Fibroblast of peridontal ligament (primary cell): ENCODE measurements around the gene GSN.
A peak's percentile ranks its signal among the peaks of the same experiment; 100 is the strongest.

Source experiments
- DNase-seq: peaks from one replicate; pipeline ENCODE4 v3.0.0-alpha.2; 2010; ENCODE audit errors: extremely low read depth

GSN gene

DNA sequence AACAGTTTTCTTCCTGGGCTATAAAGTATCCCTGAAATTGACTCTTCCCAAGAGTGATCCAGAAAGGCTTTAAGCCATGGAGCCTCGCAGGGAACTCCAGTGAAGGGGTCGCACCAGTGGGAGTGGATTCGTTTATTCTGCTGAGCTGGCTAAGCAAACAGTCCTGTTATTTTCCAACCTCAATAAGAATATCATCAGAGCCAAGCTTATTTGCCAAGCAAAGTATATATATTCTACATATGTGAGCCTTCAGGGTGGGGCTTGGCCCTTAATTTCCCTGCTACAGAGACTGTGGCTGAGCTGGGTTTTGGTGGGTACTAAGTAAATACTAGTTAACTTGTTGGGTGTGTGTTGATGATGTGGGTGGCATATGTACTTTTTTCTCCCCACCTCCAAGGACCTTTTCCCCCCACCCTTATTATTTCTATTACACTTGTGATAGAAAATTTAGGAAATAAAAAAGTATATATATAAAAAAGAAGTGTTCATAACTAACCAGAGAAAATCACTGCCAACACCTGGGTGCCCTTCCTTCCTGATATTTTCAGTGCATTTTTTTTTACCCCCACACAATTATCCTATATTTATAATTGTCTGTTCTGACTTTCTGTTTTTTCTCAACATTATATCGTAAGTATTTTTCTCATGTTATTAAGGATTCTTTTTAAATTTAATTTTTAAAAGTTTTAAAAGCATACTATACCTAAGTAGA is 5.3 kb downstream of the GSN start:
- DNase-seq, result no peak

DNA sequence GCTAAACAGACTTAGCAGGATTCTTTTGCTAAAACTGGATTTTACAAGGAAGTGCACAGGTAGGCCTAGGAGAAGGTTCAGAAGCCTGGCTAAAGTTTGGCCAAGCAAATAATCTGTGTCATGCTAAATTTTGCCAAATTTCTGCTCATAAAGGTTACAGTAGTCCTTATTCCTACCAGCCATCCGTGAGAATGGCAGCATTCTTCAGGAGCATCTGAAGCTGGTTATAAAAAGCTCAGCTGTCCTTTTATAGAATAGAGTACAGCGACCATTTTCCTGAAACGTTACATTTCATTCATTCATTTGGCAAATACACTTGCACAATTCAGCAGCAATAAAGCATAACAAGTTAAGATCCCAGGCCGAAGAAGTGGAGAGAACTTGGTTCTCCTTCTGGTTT is 6.9 kb downstream of the GSN start:
- no peak for DNase-seq

DNA sequence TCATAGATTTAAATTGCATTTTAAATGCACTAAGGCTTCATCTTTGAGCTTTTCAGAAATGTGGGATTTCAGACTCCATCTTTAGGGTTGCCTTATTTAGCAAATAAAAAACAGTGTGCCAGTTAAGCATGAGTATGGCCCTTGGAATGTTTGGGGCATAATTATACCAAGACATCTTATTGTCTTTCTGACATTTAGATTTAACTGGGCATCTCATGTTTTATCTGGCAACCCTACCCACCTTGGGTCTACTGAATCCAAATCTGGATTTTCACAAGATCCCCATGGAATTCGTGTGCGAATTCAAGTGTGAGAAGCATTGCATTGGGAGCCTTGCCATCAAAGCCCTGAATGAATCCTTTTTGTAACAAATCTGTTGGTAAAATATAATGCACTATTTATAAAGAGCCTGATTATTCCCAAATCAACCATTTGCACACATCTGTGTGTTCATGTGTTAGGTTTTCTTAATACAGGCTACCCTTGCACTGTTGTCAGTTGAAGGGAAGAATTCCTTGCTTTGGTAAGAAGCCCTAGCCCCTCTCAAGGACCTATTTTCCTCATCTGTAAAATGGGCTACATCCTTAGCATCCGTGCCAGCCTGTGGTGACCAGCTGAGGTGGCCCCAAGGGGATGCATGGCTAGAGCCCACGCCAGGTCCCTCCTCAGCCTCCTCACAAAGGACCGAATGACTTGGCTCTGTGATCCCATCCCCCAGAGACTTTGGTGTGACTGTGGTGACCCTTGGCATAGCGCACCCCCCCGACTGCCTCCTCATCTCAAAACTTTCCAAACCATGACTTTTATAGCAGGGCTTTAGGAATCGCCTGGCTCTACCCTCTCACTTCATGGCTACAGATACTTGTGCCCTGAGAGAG is 8.1 kb downstream of the GSN start:
- DNase-seq, result peak; percentile 38

DNA sequence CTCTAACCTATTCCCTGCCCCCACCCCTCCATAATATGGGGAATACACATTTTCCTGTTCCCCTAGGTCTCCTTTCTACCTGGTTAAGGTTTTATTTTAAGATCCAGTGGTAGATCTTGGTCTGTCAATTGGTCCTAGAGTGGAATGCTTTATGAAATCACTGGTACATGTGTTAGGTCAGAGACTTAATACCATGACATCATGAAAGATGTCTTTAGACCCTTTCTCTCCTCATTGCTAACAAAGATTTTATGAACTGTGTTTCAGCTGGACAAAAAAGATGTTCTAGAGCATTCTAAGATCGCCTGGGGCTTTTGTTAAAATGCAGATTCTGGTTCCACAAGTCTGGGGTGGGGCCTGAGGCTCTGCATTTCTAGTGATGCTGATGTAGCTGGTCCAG is 9.1 kb downstream of the GSN start:
- DNase-seq, result no peak

DNA sequence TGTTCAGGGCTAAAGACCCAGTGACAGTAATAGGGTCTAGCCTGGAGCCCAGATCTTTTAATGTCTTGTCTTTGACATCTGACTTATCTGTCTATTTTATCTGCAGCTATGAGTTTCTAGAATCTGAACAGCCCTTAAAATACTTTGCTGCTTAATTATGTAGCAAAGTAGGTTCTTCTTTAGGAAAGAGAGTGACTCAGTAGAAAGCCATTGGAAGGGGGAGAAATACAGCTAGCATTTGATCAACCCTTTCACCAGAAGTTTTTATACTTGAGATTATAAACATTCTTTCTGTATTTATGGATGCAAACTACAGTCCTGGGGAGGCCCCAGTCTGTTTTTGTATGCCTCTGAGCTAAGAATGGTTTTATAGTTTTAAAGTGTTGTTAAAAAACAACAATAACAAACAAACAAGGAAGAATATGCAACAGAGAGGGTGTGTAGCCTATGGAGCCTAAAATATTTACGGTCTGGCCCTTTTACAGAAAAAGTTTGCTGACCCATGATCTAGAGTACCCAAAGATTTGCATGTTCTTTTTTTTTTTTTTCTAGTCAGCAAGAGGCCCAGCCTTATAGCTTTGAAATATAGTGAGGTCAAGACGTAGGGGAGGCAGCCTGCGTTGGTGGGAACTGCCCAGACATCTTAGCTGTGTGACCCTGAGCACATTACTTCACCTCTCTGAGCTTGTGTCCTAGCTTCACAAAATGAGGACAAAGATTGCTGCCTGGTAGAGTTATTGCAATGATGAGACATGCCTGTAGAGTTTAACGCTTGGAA is 9.7 kb downstream of the GSN start:
- DNase-seq, result peak; percentile 74

DNA sequence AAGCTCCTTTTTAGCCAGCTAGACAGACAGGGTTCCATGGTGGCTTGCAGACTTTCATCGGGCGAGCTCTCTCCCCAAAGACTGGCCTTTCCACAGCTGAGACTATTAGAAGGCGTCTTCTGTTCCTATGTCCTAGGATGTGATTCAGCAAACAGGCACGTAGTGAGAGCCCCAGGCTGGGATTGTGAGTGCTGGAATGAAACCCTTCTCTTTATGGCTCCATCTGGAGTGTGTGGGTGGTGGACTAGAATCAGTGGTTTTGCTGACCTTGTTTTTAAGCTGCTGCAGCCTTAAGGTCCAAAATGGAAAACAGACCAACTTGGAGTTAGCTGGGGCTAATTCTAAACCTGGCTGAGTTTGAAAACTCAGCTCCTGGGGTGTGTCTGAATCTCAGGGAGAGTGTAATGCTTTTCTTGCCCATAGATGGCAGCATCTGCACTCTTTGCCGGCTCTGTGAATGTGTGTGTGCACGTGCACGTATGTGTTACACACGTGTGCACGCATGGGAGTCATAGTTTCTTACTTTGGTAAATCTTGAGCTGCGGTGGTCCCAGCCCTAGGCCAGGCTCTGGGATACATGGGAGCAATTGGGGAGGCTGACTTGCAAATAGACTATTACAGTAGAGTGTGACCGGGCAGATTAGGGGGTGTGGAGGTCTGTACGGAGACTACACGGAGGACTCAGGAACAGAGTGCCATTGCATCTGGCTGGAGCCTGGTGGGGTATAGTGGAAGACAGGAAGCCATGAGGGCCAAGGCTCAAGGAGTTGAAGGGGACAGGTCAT is 10.7 kb downstream of the GSN start:
- DNase-seq, result peak; percentile 100

DNA sequence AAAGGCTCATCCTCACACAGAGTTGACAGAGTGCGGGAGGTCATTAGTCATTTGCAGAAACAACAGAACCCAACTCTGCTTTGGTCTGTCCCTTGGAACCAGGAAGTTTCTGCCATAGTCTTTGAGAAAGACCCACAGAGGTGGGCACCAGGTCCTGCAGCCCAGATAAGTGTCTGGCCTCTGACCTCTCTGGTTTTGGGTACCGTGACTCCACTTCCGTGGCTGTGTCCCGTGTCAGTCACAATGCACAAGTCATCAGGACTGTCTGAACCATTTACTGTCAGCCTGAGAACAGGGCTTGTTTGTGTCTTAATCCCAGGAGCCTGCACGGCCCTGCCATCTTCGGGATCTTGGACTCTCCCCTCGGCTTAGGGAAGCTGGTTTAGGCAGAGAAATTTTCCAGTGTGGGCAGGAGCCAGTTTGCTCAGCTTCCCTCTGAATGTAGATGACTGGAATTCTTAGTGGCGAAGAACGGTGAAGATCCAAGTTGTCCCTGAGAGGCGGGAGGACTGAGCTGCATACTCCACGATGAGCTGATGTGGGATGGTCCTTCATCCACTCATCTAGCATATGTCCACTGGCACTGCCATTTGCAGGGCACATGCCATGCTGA is 11.9 kb downstream of the GSN start:
- no peak for DNase-seq

DNA sequence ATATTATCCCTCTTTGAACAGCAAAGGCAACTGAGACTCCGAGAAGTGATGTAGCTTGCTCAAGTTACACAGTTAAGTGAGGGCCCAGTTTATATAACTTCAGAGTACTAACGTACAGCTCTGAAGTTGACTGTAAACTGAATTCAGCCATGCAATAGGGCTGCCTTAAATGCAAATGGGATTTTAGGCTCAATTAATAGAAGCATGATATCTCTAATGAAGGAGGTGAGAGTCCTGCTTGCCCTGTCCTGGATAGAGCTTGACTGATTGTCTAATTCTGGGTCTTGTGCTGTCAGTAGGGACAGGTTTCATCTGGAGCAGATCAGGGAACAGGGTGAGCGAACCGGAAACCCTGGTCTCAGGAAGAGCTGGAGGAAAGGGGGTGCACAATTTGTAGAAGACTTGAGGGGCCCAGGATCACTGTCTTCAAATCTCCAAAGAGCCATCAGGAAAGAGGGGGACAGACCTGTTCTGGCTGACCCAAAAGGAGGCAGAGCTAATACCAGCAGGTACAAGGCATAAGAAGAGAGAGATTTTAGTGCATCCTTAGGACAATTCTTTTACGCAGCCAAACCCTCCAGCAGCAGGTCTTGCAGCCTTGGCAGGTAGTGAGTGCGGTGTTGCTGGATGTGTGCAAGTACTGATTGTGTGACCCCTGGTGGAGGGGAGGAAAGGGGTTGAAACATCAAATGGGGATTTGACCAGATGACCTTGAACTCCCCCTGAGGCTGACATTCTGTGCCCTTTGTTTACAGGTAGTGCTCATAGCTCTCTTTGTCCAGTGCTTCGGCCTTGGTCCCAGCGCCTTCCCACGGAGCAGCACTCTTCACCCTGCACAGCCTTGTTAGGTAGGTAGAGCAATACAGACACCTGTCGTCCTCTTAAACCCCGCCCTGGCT is 13.0 kb downstream of the GSN start:
- no peak for DNase-seq

DNA sequence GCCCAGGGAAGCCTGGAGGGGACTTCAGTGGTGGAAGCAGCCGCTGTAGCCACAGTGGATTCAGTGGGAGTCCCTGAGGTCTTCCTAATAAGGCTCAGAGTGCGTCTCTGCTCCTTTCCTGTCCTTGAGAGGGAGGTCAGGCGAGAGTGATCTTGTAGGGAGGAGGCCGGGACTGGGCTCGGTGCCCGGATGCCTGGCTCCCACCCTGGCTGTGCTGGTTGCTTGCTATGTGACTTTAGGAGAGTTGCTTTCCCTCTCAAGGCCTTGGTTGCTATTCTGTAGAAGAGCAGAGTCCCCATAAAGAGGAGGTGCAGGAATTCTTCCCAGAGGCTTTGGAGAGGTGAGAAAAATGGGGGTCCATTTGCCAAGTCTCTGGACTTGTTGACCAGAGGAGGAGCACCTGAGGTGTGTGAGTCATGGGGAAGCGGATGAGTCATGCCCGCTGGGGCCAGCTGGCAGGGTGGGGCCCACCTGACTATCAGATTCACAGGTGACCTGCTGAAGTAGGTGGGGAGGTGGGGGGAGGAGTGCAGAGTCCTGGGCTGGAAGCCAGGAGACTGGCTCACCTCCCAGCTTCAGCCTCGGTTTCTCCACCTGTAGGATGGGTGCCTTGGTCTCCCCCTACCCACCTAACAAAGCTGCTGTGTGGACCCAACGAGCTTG is 13.8 kb downstream of the GSN start:
- DNase-seq, result peak; percentile 49

DNA sequence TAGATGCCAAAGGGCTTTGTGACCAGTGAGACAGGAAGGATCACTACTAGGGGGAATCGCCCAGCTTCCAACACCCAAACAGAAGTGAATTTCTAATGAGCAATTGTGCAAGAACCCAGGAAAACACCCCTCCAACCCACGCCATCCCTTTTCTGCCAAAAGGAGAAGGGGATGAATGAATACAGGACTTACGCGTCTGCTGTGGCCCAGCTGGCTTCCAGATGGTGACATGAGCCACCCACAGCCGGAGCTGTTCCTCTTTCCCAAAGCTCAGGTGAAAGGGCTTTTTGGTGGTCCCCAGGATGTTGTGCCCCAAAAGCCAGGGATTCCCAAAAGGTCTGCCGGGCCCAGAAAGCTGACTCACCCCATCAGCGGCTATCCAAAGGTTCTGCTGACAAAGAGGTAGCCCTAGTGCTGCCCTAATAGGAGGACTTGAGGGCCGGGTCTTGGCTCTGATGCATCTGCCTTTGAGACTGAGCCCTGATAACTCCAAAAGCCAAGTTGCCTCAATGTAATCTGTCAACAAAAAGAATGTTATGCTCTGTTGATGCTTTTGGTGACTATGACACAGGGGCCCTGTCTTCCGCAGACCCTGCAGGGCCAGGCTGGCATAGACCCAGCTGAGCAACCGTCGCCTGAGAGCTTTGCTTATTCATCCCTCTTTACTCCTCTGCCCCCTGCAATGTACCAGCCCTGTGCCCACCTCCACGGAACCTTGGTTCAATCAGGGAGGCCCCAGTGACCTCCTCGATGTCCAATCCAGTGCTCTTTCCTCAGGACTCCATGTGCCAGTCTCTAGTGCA is 14.5 kb downstream of the GSN start:
- peak; percentile 58 for DNase-seq

DNA sequence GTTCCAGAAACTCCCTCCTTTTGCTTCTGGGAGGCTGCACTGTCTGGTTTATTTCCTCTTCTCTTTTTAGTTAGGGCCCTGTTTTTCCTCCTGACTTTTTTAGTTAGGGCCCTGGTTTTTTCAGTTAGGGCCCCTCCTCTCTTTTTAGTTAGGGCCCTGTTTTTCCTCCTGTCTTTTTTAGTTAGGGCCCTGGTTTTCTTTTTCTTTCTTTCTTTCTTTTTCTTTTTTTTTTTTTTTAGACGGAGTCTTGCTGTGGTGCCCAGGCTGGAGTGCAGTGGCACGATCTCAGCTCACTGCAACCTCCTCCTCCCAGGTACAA is 15.1 kb downstream of the GSN start:
- DNase-seq, result no peak

DNA sequence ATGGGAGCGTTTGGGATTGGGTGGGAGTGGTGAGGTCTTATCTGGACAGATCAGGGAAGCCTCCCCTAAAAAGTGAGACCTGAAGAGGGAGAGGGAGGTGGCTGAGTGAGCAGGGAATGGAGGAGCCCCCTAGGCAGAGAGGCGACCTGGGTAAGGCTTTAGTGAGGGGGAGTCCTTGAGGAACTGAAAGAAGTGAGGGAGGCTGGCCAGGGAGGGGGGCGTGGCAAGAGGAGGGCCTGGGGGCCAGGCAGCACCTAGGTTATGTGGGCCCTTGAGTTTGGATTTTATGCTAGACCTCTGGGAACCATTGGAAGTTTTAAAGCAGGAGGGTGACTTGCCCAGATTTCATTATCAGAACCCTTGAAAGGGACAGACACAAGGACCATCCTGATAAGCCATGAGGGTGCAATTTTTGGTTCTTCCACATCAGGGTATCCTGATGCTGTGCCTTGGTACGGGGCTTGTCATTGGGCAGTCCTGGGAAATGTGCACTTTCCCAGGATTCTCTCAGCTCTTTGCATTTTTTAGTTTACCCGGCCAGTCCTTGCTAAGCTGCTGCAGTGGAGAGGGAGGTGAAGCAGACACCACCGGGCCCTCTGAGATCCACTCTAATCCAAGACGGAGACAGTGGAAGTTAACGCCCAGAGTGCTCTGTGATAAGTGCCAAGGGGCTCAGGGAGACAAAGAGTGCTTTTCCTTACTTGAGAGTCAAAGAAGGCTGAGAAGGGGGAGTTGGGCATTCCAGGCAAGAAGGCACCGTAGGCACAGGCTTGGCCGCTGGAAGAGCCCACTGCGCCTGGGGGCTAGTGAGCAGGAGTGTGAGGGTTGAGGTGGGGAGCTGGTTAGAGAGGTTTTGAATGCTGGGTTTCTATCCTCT is 16.1 kb downstream of the GSN start:
- DNase-seq, result no peak

DNA sequence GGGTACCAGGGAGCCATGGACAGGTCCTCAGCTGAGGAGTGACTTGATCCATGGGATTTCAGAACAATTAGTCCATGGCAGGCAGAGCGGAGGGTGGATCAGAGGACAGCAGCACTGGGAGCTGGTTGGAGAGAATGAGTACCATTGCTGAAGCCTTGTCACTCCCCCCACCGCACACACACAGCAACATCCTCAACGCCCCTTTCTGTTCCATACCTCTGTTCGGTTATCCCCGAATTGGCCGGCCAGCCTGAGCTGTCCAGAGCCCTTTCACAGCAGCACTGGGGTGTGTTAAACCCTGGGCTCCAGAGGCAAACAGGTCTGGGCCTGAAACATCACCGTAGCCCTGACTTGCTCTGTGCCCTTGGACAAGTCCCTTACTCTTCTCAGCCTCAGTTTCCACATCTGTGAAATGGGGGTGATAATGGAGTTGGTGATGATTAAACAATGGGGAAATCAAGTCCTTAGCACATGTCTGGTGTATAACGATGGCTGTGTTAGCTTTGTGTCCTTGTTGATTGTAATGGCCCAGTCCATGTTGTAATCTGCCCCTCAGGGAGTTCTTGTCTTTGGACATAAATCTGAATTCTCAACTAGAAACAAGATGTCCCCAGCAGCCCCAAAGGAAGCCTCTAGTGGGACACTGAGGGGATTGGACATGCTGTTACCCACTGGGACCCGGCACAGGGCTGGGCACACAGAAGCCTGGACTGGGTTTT is 16.9 kb downstream of the GSN start:
- DNase-seq, result no peak

DNA sequence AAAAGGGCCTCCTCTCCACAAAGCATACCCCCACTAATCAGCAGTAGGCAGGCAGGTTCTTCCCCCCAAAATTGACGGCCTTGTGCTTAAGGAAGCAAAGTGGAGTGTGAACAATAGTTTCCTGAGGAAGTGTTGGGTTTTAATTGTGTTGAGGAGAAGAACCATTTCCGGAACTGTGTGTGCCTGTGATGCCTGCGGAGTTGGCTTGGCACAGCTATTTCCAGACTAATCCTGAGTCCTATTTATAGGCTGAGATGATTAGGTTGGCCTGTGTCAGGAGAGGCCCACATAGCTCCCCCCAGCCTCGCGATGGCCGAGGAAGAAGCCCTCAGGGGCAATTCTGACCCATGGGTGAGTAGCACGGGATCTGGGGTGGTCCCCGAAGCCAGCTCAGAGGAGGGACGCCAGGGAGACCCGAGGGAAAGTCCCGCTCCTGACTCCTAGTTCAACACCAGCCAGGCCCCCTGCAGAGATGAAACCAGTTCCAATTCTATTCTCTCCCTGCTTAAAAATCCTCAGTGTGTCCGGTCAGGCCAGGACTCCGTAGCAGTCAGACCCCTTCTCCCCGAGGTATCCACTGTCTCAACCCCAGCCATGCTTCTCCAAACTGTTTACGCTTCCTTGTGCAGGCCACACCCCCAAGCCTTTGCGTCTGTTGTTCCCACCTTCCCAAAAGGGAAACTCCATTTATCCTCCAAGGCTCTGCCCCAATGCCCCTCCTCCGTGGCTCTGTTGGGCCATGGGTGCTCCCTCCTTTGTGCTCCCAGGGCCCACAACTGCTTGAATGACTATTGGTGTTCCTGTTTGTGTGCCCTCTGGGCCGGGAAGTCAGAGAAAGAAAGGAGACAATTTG is 18.1 kb downstream of the GSN start:
- DNase-seq, result peak; percentile 68

DNA sequence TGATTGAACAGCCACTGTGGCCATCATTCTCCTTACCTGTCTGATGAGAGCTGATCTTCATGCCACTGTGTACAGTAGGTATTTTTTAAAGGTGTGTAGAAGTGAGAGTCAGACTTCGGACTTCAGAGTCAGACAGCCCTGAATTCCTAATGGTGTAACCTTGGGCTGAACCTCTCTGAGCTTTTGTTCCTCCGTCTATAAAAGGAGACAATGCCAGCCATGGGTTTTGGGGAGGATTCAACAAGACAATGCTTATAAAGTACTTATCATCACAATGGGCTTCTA is 18.7 kb downstream of the GSN start:
- no peak for DNase-seq

DNA sequence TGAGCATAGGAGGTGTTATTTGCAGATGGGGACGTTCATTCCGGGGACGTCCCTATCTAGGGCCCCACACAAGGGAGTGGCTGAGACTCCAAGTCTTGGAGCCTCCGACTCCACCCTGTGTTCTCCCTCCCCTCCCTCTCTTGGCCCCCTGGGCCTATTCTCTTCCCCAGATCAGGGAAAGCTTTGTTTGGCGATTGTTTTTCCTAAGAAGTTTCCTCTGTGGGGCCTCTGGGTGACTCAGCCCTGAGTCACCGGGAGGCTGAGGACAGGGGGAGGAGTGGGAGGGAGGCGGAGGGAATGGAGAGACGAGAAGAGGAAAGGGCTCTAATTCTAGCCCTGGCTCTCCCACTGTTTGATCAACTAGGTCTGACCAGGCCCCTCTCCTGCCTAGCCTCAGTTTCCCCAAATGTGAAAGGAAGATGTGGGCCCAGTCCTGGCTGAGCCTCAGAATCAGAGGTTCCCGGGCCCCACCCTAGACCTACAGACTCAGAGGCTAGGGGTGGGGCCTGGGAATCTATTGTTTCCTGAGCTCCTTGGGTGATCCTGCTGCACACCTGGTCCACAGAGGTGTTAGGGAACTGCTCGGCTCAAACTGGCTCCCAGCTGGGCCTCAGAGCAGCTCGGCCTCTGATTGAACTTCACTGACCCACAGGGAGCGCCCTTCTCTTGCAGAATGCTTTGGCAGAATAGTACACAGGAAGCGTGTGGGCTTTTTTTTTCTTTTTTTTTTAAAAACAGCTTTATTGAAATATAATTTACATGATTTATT is 19.2 kb downstream of the GSN start:
- DNase-seq, result peak; percentile 94
